MM.1S (cell line): ENCODE data around the gene MAGI2.

Source experiments
- DNase-seq: peaks from one replicate; pipeline ENCODE4 v3.0.0-alpha.2; 2015
- H2AFZ ChIP-seq: fragments of 300-600 bp; sonication (generic); 2 replicates; pipeline ENCODE4 v1.6.0; 2016; ENCODE audit warnings: antibody characterized with exemption, low read length
- H3F3A ChIP-seq: fragments of 300-600 bp; sonication (generic); 2 replicates; pipeline ENCODE4 v1.6.1; 2016; ENCODE audit warnings: mild to moderate bottlenecking, antibody characterized with exemption, low read length, moderate library complexity, mixed read lengths; ENCODE audit not compliant: insufficient read depth
- H3K27ac ChIP-seq: fragments of 300-600 bp; sonication (generic); 2 replicates; pipeline ENCODE4 v1.5.1; 2016; ENCODE audit warnings: mild to moderate bottlenecking, low read length
- H3K27me3 ChIP-seq: fragments of 300-600 bp; sonication (generic); replicated peaks from 2 replicates; pipeline ENCODE4 v1.6.0; 2016; ENCODE audit warnings: low read length; ENCODE audit not compliant: insufficient read depth
- H3K36me3 ChIP-seq: fragments of 300-600 bp; sonication (generic); replicated peaks from 2 replicates; pipeline ENCODE4 v1.6.1; 2016; ENCODE audit warnings: mild to moderate bottlenecking, low read length, mixed read lengths; ENCODE audit not compliant: insufficient read depth
- H3K4me1 ChIP-seq: fragments of 300-600 bp; sonication (generic); 2 replicates; pipeline ENCODE4 v1.6.1; 2016; ENCODE audit warnings: low read length, mixed read lengths
- H3K4me2 ChIP-seq: fragments of 300-600 bp; sonication (generic); 2 replicates; pipeline ENCODE4 v1.6.0; 2016; ENCODE audit warnings: low read depth, low read length
- H3K4me3 ChIP-seq: fragments of 300-600 bp; sonication (generic); 2 replicates; pipeline ENCODE4 v1.5.1; 2016; ENCODE audit warnings: low read length, mixed read lengths
- H3K79me2 ChIP-seq: fragments of 300-600 bp; sonication (generic); 2 replicates; pipeline ENCODE4 v1.6.1; 2016; ENCODE audit warnings: mixed run types, low read length, mixed read lengths
- H3K9ac ChIP-seq: fragments of 300-600 bp; sonication (generic); 2 replicates; pipeline ENCODE4 v1.6.1; 2016; ENCODE audit warnings: low read length, mixed read lengths
- H3K9me2 ChIP-seq: fragments of 300-600 bp; sonication (generic); replicated peaks from 2 replicates; pipeline ENCODE4 v1.6.1; 2016; ENCODE audit warnings: mild to moderate bottlenecking, low read length, mixed read lengths; ENCODE audit not compliant: insufficient read depth
- H3K9me3 ChIP-seq: fragments of 300-600 bp; sonication (generic); replicated peaks from 2 replicates; pipeline ENCODE4 v1.6.1; 2016; ENCODE audit warnings: mild to moderate bottlenecking, low read length, mixed read lengths; ENCODE audit not compliant: insufficient read depth
- H4K20me1 ChIP-seq: fragments of 300-600 bp; sonication (generic); 2 replicates; pipeline ENCODE4 v1.6.1; 2016; ENCODE audit warnings: mild to moderate bottlenecking, low read length, moderate library complexity, mixed read lengths; ENCODE audit not compliant: insufficient read depth
- CTCF ChIP-seq: fragments of 300-600 bp; sonication (generic); IDR thresholded peaks from 2 replicates; pipeline ENCODE4 v1.5.1; 2016; ENCODE audit warnings: antibody characterized with exemption, low read length, mixed read lengths
- EZH2 ChIP-seq: fragments of 300-600 bp; sonication (generic); optimal IDR thresholded peaks from 2 replicates; pipeline ENCODE3; 2017; ENCODE audit warnings: low read depth, mild to moderate bottlenecking, antibody characterized with exemption, low read length, mixed read lengths
- EZH2phosphoT487 ChIP-seq: fragments of 300-600 bp; sonication (generic); IDR thresholded peaks from 2 replicates; pipeline ENCODE4 v1.6.1; 2018; ENCODE audit warnings: antibody characterized with exemption, low read length

MAGI2 gene

DNA sequence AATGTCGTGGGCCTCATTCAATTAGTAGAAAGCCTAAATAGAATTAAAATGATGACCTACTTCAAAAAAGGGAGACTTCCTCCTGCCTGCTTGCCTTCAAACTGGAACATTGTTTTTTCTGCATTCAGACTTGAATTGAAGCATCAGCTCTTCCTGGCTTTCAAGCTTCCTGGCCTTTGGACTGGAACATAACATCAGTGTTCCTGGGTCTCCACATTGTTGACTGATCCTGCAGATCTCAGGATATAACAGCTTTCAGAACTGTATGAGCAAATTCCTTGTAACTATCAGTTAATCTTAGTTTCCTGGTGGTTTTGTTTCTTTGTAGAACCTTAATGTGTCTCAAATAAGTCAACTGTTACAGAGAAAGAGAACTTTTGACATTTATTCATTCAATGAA, 18.6 kb downstream of the MAGI2 start:
- no peak overlapping the region for H3K4me2 ChIP-seq
- no peak overlapping the region for H2AFZ ChIP-seq
- no peak overlapping the region for H3K9ac ChIP-seq
- no peak overlapping the region for H3K27ac ChIP-seq
- H3K27me3 ChIP-seq, result no peaks in the 10 kb centered on the region
- no peaks in the 10 kb centered on the region for H3K79me2 ChIP-seq
- H3K36me3 ChIP-seq, result no peaks in the 10 kb centered on the region
- H3K4me1 ChIP-seq, result no peaks in the 10 kb centered on the region
- no peaks in the 10 kb centered on the region for H3K9me2 ChIP-seq
- no peak for TF ChIP-seq EZH2phosphoT487
- TF ChIP-seq CTCF, result no peak
- no peak for TF ChIP-seq EZH2
- H4K20me1 ChIP-seq, result no peaks in the 10 kb centered on the region
- H3K9me3 ChIP-seq, result no peaks in the 10 kb centered on the region
- H3K4me3 ChIP-seq, result no peak overlapping the region
- no peak for DNase-seq
- no peaks in the 10 kb centered on the region for H3F3A ChIP-seq

DNA sequence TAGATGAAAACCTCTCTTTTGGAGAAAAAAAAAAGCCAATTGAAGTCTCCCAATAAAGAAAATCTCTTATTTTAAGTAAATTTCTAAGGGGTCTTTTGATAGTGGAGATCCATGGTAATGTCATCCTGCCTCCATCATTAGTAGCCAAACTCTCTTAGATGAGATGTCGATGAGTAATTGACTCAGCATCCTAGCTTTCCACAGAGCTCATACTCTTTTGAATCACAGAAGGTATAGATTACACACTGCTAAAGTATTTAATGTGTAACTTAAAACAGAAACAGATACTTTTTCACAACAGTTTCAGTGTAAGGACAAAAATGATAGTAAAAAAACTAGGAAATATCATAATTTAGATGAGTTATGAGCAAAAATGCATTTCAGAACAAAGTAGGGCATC, 19.4 kb downstream of the MAGI2 start:
- TF ChIP-seq EZH2 (no peak), CTCF (no peak), EZH2phosphoT487 (no peak)
- no peak overlapping the region for H2AFZ ChIP-seq
- no peak overlapping the region for H3K9ac ChIP-seq
- H3K4me3 ChIP-seq, result no peak overlapping the region
- no peaks in the 10 kb centered on the region for H3K9me3 ChIP-seq
- no peaks in the 10 kb centered on the region for H3K27me3 ChIP-seq
- no peaks in the 10 kb centered on the region for H3K4me1 ChIP-seq
- no peak overlapping the region for H3K27ac ChIP-seq
- no peaks in the 10 kb centered on the region for H3F3A ChIP-seq
- H3K9me2 ChIP-seq, result no peaks in the 10 kb centered on the region
- no peaks in the 10 kb centered on the region for H3K79me2 ChIP-seq
- no peak for DNase-seq
- H4K20me1 ChIP-seq, result no peaks in the 10 kb centered on the region
- H3K4me2 ChIP-seq, result no peak overlapping the region
- H3K36me3 ChIP-seq, result no peaks in the 10 kb centered on the region

DNA sequence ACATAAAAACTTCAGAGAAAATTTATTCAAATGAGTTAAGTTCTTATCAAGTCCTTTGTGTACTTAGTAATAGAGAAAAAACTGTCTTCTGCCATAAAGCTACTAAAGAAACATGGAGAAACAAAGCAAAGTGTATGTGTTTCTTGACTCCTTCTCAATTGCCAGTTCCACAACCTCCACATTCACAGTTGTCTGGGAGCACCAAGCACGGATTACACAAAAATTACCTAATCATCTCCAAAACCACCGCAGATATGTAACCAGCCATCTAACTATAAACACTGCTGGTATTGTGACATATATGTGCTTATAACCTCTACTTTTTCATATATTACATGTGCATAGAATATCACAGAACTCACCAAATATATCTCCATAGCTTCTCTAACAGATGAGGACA, 23.1 kb downstream of the MAGI2 start:
- Histone ChIP-seq H3K4me3 (no peak overlapping the region), H3K9me3 (no peaks in the 10 kb centered on the region), H3K27me3 (no peaks in the 10 kb centered on the region), H3K4me1 (no peaks in the 10 kb centered on the region), H3K36me3 (no peaks in the 10 kb centered on the region), H3K27ac (no peak overlapping the region), H3K79me2 (no peaks in the 10 kb centered on the region), H4K20me1 (no peaks in the 10 kb centered on the region), H2AFZ (no peak overlapping the region), H3K4me2 (no peak overlapping the region), H3F3A (no peaks in the 10 kb centered on the region), H3K9ac (no peak overlapping the region), H3K9me2 (no peaks in the 10 kb centered on the region)
- DNase-seq, result no peak
- TF ChIP-seq EZH2phosphoT487, result no peak
- TF ChIP-seq CTCF, result no peak
- no peak for TF ChIP-seq EZH2
